Measurements from ENCODE around the gene CYP2C9. TPM values are rescaled to one million over a fixed set of nuclear protein-coding genes. Genes with fewer than 3 reads are reported as not detected.
A peak's percentile ranks its signal among the peaks of the same experiment; 100 is the strongest.
"Not testable (repeated sequence)": the region's sequence is repeated elsewhere in the genome, so short reads cannot be mapped to it uniquely, and the experiment has no call there.

Gene CYP2C9
- 100 to 1,000 TPM in 3 of 4 donors, 10 to 100 TPM in 1; 14.7 to 424 (median 164) TPM for polyA plus RNA-seq
- long read RNA-seq, donor 1, partial matches to known transcripts: 45 of 49 reads
- long read RNA-seq, donor 1, other reads (novel, unspliced or antisense): 0 of 49 reads
- long read RNA-seq, donor 2, partial matches to known transcripts: 0 of 4 reads
- long read RNA-seq, donor 2, other reads (novel, unspliced or antisense): 0 of 4 reads
- long read RNA-seq, donor 3, transcript CYP2C9-205 (3 exons, 747 nt): major isoform, 7 of 33 reads
- long read RNA-seq, donor 3, partial matches to known transcripts: 23 of 33 reads
- long read RNA-seq, donor 3, other reads (novel, unspliced or antisense): 0 of 33 reads
- long read RNA-seq, donor 4: 0 reads
- long read RNA-seq, donor 5, partial matches to known transcripts: 6 of 11 reads
- long read RNA-seq, donor 5, other reads (novel, unspliced or antisense): 0 of 11 reads
- long read RNA-seq, donor 6, partial matches to known transcripts: 19 of 23 reads
- long read RNA-seq, donor 6, other reads (novel, unspliced or antisense): 0 of 23 reads
- long read RNA-seq, donor 7: 0 reads
- long read RNA-seq, donor 8: 0 reads
- long read RNA-seq, donor 9, partial matches to known transcripts: 0 of 2 reads
- long read RNA-seq, donor 9, other reads (novel, unspliced or antisense): 0 of 2 reads
- long read RNA-seq, donor 10, partial matches to known transcripts: 11 of 12 reads
- long read RNA-seq, donor 10, other reads (novel, unspliced or antisense): 0 of 12 reads

- DNase-seq: peak; percentile 14 to 82
- WGBS, 3 donors: 23 to 68% (median 40%) methylated on average over 2 of the region's 2 CpGs
- Histone ChIP-seq H3K27ac (ENCODE audit: low read depth in 1 of 3, low read length in 2 of 3) (peak within 1 kb of the TSS in 1 of 3 donors; percentile 11), H3K4me1 (ENCODE audit: control insufficient read depth in 3 of 3, insufficient read depth in 2 of 3, low read depth in 1 of 3, low read length in 2 of 3) (peaks cover 0 to 3% (median 2%) of the 10 kb centered on the region in 3 donors), H3K36me3 (ENCODE audit: control insufficient read depth in 3 of 3, insufficient read depth in 2 of 3, low read depth in 1 of 3, low read length in 3 of 3) (peaks cover 0 to 12% (median 8%) of the 10 kb centered on the region in 3 donors), H3K27me3 (ENCODE audit: control insufficient read depth in 3 of 3, insufficient read depth in 3 of 3, low read length in 3 of 3) (no peaks in the 10 kb centered on the region), H3K9me3 (ENCODE audit: control insufficient read depth in 2 of 2, insufficient read depth in 1 of 2, low read depth in 1 of 2, low read length in 1 of 2) (peaks cover 0 to 12% of the 10 kb centered on the region in 2 donors), H3K4me3 (ENCODE audit: low read depth in 1 of 3, low read length in 3 of 3) (peak within 1 kb of the TSS in 1 of 3 donors; percentile 18)
- no peak for FAIRE-seq
Observed at GRCh38 chr10:94938383-94938782, at the start of gene CYP2C9. TSS of gene CYP2C9 (plus strand) at chr10:94938658. CDS start at chr10:94938683, 25 bp downstream.

- FAIRE-seq (no peak), DNase-seq (no peak)
- Histone ChIP-seq H3K4me3 (ENCODE audit: low read depth in 1 of 3, low read length in 3 of 3) (no peak overlapping the region), H3K36me3 (ENCODE audit: control insufficient read depth in 3 of 3, insufficient read depth in 2 of 3, low read depth in 1 of 3, low read length in 3 of 3) (peaks cover 0 to 18% (median 5%) of the 10 kb centered on the region in 3 donors), H3K4me1 (ENCODE audit: control insufficient read depth in 3 of 3, insufficient read depth in 2 of 3, low read depth in 1 of 3, low read length in 2 of 3) (no peaks in the 10 kb centered on the region), H3K27me3 (ENCODE audit: control insufficient read depth in 3 of 3, insufficient read depth in 3 of 3, low read length in 3 of 3) (no peaks in the 10 kb centered on the region), H3K27ac (ENCODE audit: low read depth in 1 of 3, low read length in 2 of 3) (no peak overlapping the region), H3K9me3 (ENCODE audit: control insufficient read depth in 2 of 2, insufficient read depth in 1 of 2, low read depth in 1 of 2, low read length in 1 of 2) (peaks cover 0 to 17% of the 10 kb centered on the region in 2 donors)
- 80 to 97% (median 88%) methylated on average over 3 of the region's 3 CpGs for WGBS, 3 donors
Observed at GRCh38 chr10:94889123-94889522, 49.3 kb upstream of the CYP2C9 start.

DNA sequence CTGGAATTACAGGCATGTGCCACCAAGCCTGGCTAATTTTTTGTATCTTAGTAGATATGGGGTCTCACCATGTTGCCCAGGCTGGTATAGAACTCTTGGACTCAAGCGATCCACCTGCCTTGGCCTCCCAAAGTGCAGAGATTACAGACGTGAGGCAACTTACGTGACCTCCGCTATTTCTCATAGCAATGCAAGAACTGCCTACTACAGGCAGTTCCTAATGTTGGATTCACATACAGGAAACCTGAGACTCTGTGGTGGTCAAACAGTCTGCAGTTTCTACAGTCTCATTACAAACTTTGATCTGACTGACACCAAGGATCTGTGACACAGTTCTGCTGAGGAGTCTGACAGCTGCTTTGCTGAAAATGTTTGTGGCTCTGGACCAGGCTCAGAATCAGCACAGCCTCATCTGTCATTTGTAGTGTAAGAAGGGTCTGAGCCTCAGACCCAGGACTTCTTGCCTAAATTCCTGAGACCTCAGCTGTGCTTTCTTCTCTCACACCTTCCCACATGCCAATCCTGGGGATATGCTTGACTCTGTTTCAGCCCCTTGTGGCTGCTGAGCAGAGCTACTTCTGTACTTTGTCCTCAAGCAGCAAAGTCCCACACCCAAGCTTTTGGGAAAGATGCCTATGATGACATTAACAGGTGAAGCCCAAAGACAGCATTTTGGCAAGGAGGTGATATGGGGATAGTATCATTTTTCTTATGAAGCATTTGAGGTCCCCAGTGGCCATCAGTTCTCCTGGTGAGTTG lies 48.0 kb upstream of the CYP2C9 start:
- H3K27me3 ChIP-seq (ENCODE audit: control insufficient read depth in 3 of 3, insufficient read depth in 3 of 3, low read length in 3 of 3): no peaks in the 10 kb centered on the region
- FAIRE-seq (no peak), DNase-seq (no peak)
- H3K4me1 ChIP-seq (ENCODE audit: control insufficient read depth in 3 of 3, insufficient read depth in 2 of 3, low read depth in 1 of 3, low read length in 2 of 3): no peaks in the 10 kb centered on the region
- H3K9me3 ChIP-seq (ENCODE audit: control insufficient read depth in 2 of 2, insufficient read depth in 1 of 2, low read depth in 1 of 2, low read length in 1 of 2): peaks cover 0 to 19% of the 10 kb centered on the region in 2 donors
- no peak overlapping the region for H3K27ac ChIP-seq (ENCODE audit: low read depth in 1 of 3, low read length in 2 of 3)
- H3K36me3 ChIP-seq (ENCODE audit: control insufficient read depth in 3 of 3, insufficient read depth in 2 of 3, low read depth in 1 of 3, low read length in 3 of 3): peaks cover 0 to 18% (median 5%) of the 10 kb centered on the region in 3 donors
- WGBS, 3 donors: 78 to 96% (median 93%) methylated on average over 4 of the region's 4 CpGs
- H3K4me3 ChIP-seq (ENCODE audit: low read depth in 1 of 3, low read length in 3 of 3): no peak overlapping the region

DNA sequence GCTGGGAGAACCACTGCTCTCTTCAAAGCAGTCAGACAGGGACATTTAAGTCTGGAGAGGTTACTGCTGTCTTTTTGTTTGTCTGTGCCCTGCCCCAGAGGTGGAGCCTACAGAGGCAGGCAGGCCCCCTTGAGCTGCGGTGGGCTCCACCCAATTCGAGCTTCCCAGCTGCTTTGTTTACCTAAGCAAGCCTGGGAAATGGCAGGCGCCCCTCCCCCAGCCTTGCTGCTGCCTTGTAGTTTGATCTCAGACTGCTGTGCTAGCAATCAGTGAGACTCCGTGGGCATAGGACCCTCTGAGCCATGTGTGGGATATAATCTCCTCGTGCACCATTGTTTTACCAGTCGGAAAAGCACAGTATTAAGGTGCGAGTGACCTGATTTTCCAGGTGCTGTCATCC lies 40.0 kb upstream of the CYP2C9 start:
- not testable (repeated sequence) for H3K36me3 ChIP-seq (ENCODE audit: control insufficient read depth in 3 of 3, insufficient read depth in 2 of 3, low read depth in 1 of 3, low read length in 3 of 3); DNase-seq; H3K27me3 ChIP-seq (ENCODE audit: control insufficient read depth in 3 of 3, insufficient read depth in 3 of 3, low read length in 3 of 3); FAIRE-seq; H3K4me3 ChIP-seq (ENCODE audit: low read depth in 1 of 3, low read length in 3 of 3); H3K4me1 ChIP-seq (ENCODE audit: control insufficient read depth in 3 of 3, insufficient read depth in 2 of 3, low read depth in 1 of 3, low read length in 2 of 3); H3K27ac ChIP-seq (ENCODE audit: low read depth in 1 of 3, low read length in 2 of 3)
- H3K9me3 ChIP-seq (ENCODE audit: control insufficient read depth in 2 of 2, insufficient read depth in 1 of 2, low read depth in 1 of 2, low read length in 1 of 2): peaks cover 0 to 17% of the 10 kb centered on the region in 2 donors
- WGBS, 3 donors: 72 to 89% (median 82%) methylated on average over 7 of the region's 7 CpGs

- Histone ChIP-seq H3K4me3 (ENCODE audit: low read depth in 1 of 3, low read length in 3 of 3) (no peak overlapping the region), H3K36me3 (ENCODE audit: control insufficient read depth in 3 of 3, insufficient read depth in 2 of 3, low read depth in 1 of 3, low read length in 3 of 3) (peaks cover 0 to 3% (median 0%) of the 10 kb centered on the region in 3 donors), H3K27me3 (ENCODE audit: control insufficient read depth in 3 of 3, insufficient read depth in 3 of 3, low read length in 3 of 3) (no peaks in the 10 kb centered on the region), H3K27ac (ENCODE audit: low read depth in 1 of 3, low read length in 2 of 3) (peak overlapping the region in 1 of 3 donors; percentile 73), H3K9me3 (ENCODE audit: control insufficient read depth in 2 of 2, insufficient read depth in 1 of 2, low read depth in 1 of 2, low read length in 1 of 2) (peaks cover 0 to 16% of the 10 kb centered on the region in 2 donors), H3K4me1 (ENCODE audit: control insufficient read depth in 3 of 3, insufficient read depth in 2 of 3, low read depth in 1 of 3, low read length in 2 of 3) (peaks cover 0 to 15% (median 2%) of the 10 kb centered on the region in 3 donors)
- 36 to 63% (median 48%) methylated on average over 1 of the region's 1 CpG for WGBS, 3 donors
- no peak for FAIRE-seq
- DNase-seq: no peak
Observed at GRCh38 chr10:94902080-94902479, 36.4 kb upstream of the CYP2C9 start.

GRCh38 chr10:94902570-94902969 lies 35.9 kb upstream of the CYP2C9 start:
- DNase-seq (peak; percentile 92 to 97), FAIRE-seq (peak; percentile 90)
- Histone ChIP-seq H3K36me3 (ENCODE audit: control insufficient read depth in 3 of 3, insufficient read depth in 2 of 3, low read depth in 1 of 3, low read length in 3 of 3) (peaks cover 0 to 3% (median 0%) of the 10 kb centered on the region in 3 donors), H3K27ac (ENCODE audit: low read depth in 1 of 3, low read length in 2 of 3) (peak overlapping the region in 1 of 3 donors; percentile 73), H3K4me3 (ENCODE audit: low read depth in 1 of 3, low read length in 3 of 3) (no peak overlapping the region), H3K9me3 (ENCODE audit: control insufficient read depth in 2 of 2, insufficient read depth in 1 of 2, low read depth in 1 of 2, low read length in 1 of 2) (peaks cover 0 to 16% of the 10 kb centered on the region in 2 donors), H3K27me3 (ENCODE audit: control insufficient read depth in 3 of 3, insufficient read depth in 3 of 3, low read length in 3 of 3) (no peaks in the 10 kb centered on the region), H3K4me1 (ENCODE audit: control insufficient read depth in 3 of 3, insufficient read depth in 2 of 3, low read depth in 1 of 3, low read length in 2 of 3) (peaks cover 0 to 15% (median 2%) of the 10 kb centered on the region in 3 donors)
- 0% methylated on average over 1 of the region's 1 CpG for WGBS, 3 donors

DNA sequence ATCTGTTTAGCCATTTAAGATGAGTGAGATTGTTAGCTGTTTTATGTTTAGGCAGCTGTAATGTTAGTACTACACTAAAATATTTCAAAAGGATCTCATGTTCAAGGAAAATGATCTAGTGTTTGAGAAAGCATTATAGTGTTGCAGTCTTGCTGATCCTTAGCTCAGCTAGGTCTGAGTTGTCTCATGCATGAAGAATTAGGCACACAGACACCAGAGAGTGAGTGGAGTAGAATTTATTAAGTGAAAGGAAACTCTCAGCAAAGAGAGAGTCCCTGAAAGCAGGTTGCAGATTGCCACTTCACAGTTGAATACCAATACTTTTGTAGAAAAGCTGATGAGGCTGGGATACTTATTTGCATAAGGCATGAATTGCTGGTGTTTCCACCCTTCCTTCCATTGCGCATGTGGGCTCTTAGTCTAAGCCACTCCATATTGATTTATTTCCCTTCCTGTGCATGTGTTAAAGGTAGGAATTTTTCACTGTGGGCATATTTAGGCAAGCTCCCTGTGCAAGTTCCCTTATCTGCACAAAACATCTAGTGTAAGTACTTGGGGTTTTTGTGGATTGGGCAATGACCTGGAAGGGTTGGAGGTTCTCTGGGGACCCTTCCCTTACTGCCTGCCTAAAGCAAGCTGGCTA lies 33.8 kb upstream of the CYP2C9 start:
- peak in 1 of 2 donors; percentile 8 for DNase-seq
- 68 to 89% (median 89%) methylated on average over 1 of the region's 1 CpG for WGBS, 3 donors
- not testable (repeated sequence) for FAIRE-seq; H3K36me3 ChIP-seq (ENCODE audit: control insufficient read depth in 3 of 3, insufficient read depth in 2 of 3, low read depth in 1 of 3, low read length in 3 of 3); H3K27me3 ChIP-seq (ENCODE audit: control insufficient read depth in 3 of 3, insufficient read depth in 3 of 3, low read length in 3 of 3); H3K4me3 ChIP-seq (ENCODE audit: low read depth in 1 of 3, low read length in 3 of 3)
- H3K9me3 ChIP-seq (ENCODE audit: control insufficient read depth in 2 of 2, insufficient read depth in 1 of 2, low read depth in 1 of 2, low read length in 1 of 2): peaks cover 0 to 23% of the 10 kb centered on the region in 2 donors
- peaks cover 0 to 15% (median 2%) of the 10 kb centered on the region in 3 donors for H3K4me1 ChIP-seq (ENCODE audit: control insufficient read depth in 3 of 3, insufficient read depth in 2 of 3, low read depth in 1 of 3, low read length in 2 of 3)
- peak overlapping the region in 1 of 3 donors; percentile 50 for H3K27ac ChIP-seq (ENCODE audit: low read depth in 1 of 3, low read length in 2 of 3)
